ENCODE data around the gene DBX2. TPM values are rescaled to one million over a fixed set of nuclear protein-coding genes. Genes with fewer than 3 reads are reported as not detected.
"Not testable (repeated sequence)": the region's sequence is repeated elsewhere in the genome, so short reads cannot be mapped to it uniquely, and the experiment has no call there.

DBX2 gene
- total RNA-seq: 1 to 10 TPM in 1 of 4 donors, under 1 TPM in 3; 0.13 to 3.0 (median 0.74) TPM

- intact Hi-C loops (cut with DNase I): no loop called here
- peaks cover 4% of the 10 kb centered on the region for H3K27me3 ChIP-seq
- H3K36me3 ChIP-seq: no peaks in the 10 kb centered on the region
- no peak for DNase-seq
- no peak within 1 kb of the TSS for H3K27ac ChIP-seq
- peaks cover 0 to 8% of the 10 kb centered on the region in 2 donors for H3K4me1 ChIP-seq
- H3K9me3 ChIP-seq: no peaks in the 10 kb centered on the region
- H3K4me3 ChIP-seq (replicated peaks in 1 of 3): peak within 1 kb of the TSS in 1 of 3 donors; percentile 15
- 1% methylated on average over 27 to 33 of the region's 77 CpGs for WGBS, 2 donors
- TF ChIP-seq CTCF (IDR thresholded peaks at IDR 0.05) (no peak), POLR2A (IDR thresholded peaks at IDR 0.05) (no peak)
Observed at GRCh38 chr12:45050751-45051571, at the start of gene DBX2. Gene DBX2, minus strand, starts transcription at chr12:45051099. Its CDS starts 172 bp downstream, at chr12:45050927.

- H3K36me3 ChIP-seq: no peaks in the 10 kb centered on the region
- H3K4me3 ChIP-seq (replicated peaks in 1 of 3): no peak overlapping the region
- H3K4me1 ChIP-seq: no peaks in the 10 kb centered on the region
- DNase-seq: no peak
- TF ChIP-seq POLR2A (IDR thresholded peaks at IDR 0.05) (no peak), CTCF (IDR thresholded peaks at IDR 0.05) (no peak)
- H3K27ac ChIP-seq: no peak overlapping the region
- intact Hi-C loops (cut with DNase I): no loop called here
- no peaks in the 10 kb centered on the region for H3K9me3 ChIP-seq
- 63 to 74% methylated on average over 2 of the region's 2 CpGs for WGBS, 2 donors
- H3K27me3 ChIP-seq: no peaks in the 10 kb centered on the region
Observed at GRCh38 chr12:45098766-45099165, 47.9 kb upstream of the DBX2 start.

- whole genome bisulfite sequencing, 2 donors: 90 to 91% methylated on average over 3 of the region's 3 CpGs
- DNase-seq, H3K27me3 ChIP-seq: not testable (repeated sequence)
Observed at GRCh38 chr12:45095417-45095816, 44.5 kb upstream of the DBX2 start.

GRCh38 chr12:45093051-45093450 lies 42.2 kb upstream of the DBX2 start:
- intact Hi-C loops (cut with DNase I): no loop called here
- 50 to 53% methylated on average over 5 of the region's 5 CpGs for WGBS, 2 donors
- DNase-seq: no peak

More at GRCh38 chr12:45095417-45095816, 44.5 kb upstream of the DBX2 start:
- H3K9me3 ChIP-seq; H3K36me3 ChIP-seq; intact Hi-C loops (cut with DNase I); H3K4me1 ChIP-seq; H3K4me3 ChIP-seq (replicated peaks in 1 of 3); H3K27ac ChIP-seq: not testable (repeated sequence)

GRCh38 chr12:45089411-45090075 lies 38.6 kb upstream of the DBX2 start:
- 44 to 52% methylated on average over 4 of the region's 4 CpGs for WGBS, 2 donors
- no peaks in the 10 kb centered on the region for H3K27me3 ChIP-seq
- no peaks in the 10 kb centered on the region for H3K36me3 ChIP-seq
- H3K4me3 ChIP-seq (replicated peaks in 1 of 3): no peak overlapping the region
- H3K27ac ChIP-seq: no peak overlapping the region
- H3K9me3 ChIP-seq: no peaks in the 10 kb centered on the region
- H3K4me1 ChIP-seq: no peaks in the 10 kb centered on the region
- TF ChIP-seq POLR2A (IDR thresholded peaks at IDR 0.05) (no peak), CTCF (IDR thresholded peaks at IDR 0.05) (no peak)
- intact Hi-C loops (cut with DNase I): no loop called here
- no peak for DNase-seq

More at GRCh38 chr12:45093051-45093450, 42.2 kb upstream of the DBX2 start:
- no peaks in the 10 kb centered on the region for H3K27me3 ChIP-seq
- TF ChIP-seq CTCF (IDR thresholded peaks at IDR 0.05) (no peak), POLR2A (IDR thresholded peaks at IDR 0.05) (no peak)
- no peaks in the 10 kb centered on the region for H3K4me1 ChIP-seq
- H3K36me3 ChIP-seq: no peaks in the 10 kb centered on the region
- H3K27ac ChIP-seq: no peak overlapping the region
- H3K4me3 ChIP-seq (replicated peaks in 1 of 3): no peak overlapping the region
- no peaks in the 10 kb centered on the region for H3K9me3 ChIP-seq
